GM18511 (cell line): ENCODE results near the gene NAPA.

Source experiments
- ATAC-seq: cut with Tn5 transposase; IDR thresholded peaks from one replicate; pipeline ENCODE4 v1.9.1; 2021; ENCODE audit warnings: mild to moderate bottlenecking, moderate library complexity; ENCODE audit not compliant: unreplicated experiment

Gene NAPA

DNA sequence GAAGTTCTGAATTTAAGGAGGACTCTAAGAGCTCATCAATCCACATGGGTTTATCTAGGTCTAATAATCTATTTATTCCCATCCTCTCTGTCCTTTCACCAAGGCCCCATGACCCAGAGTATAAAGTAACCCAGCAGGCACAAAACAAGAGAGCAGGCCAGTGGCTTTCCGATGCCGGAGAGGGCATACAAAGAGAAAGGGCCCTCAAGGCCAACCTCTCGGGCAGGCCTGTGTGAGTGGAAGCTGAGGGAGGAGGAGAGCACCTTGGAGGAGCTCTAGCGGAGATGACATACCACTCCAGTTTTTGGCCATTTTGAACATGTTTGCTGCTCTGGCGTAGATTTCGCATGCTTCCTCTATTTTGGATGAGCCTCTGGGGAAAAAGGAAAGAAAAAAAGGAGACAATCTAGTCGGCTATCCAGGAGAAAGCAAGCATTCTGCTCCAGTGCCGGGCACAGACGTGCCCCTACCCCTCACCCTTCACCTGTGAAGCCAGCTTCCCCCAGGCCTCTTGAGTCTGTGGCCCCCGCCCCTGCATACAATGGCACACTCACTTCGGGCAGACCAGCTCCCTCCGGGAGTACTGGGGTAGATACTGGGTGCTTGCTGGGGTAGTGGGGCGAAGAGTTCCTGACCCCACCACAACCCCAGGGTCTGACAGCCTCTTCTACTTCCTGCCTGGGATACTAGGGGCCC, 11.6 kb downstream of the NAPA start:
- no peak for ATAC-seq

DNA sequence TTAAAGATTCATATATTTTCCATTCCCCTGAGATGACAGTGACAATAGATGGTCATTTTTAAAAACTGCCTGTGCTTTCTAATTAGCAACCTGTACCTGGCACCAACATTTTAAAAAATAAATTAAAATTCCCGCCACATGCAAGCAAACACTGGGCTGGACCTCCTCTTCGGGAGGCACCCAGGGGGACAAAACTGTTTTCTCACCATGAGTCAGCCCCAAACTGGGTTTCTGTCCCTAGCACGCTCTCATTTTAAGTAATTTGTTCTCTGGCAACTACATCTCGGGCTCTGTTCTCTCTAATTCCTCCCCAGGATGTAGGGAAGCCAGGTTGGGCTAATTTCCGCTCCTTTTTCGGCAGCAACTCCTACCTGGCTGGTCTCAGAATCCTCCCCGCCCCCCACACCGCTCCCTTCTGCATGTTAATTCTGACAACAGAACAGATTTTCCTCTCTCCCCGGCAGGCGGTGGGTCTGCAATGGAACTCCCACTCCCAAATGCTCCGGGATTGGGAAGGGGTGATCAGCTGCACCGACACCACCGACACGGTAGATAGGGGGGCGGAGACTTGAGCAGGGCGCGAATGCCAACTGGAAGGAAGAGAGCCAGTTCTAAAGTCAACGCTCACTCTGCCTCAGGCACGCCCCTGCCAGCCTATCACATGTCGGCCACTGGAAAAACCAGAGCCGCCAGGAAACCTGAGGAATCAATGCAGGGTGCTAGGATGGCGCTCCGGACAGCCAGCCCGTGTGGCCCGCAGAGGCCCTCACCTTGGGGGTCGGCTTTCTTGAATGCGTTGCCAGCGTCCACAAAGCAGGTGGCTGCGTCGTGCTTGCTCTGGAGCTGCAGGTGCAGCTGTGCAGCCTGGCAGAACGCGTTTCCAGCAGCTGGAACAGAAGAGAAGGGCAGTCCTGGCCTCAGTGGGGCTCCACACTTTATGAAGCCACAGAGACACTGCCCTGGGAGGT, 14.7 kb downstream of the NAPA start:
- no peak for ATAC-seq

- ATAC-seq = no peak
Observed at GRCh38 chr19:47499371-47499770, 15.5 kb downstream of the NAPA start.

DNA sequence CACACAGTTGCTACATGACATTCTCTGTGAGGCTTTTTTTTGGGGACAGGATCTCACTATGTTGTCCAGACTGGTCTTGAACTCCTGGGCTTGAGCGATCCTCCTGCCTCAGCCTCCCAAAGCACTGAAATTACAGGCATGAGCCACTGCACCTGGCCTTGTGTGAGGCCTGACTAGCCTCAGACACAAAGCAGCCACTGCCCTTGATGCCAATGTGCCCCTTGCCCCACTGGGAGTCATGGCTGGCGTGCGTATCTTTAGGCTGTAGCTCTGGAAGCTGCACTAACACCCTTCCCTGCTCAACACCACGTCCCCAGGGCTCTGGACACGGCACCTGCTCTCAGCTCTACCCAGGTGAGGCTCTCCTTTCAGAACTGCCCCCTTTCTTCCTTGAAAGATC, 16.3 kb downstream of the NAPA start:
- ATAC-seq = no peak

DNA sequence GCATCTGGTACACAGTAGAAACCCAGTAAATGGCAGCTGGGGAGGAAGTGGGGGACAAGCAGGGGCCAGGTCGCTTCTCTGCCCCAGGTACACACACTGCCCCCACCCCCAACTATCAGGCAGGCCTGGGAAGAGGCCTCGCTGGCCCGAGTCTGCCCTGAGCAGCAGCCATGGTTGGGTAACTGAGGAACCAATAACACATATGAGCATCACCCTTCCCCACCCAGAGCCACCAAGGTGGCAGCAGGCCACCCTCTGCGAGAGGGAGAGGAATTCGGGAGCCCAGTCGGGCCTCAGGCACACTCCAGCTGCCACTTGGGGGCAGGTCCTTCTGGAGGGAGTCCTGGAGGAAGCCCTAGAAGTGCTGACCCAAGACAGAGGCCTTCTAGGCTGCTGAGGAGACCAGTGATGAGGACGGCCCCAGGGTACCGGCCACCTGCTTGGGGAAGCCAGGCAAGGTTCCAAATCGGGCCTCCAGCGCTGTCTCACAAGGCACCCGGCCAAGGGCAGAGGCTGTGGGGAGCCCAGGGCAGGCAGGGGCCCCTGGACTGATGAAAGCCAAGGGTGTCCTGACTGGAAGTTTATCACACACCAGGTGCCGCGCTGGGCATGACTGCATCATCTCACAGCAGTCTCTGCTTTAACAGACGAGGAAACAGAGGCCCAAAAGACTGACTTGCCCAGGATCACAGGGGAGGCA, 16.9 kb downstream of the NAPA start:
- ATAC-seq = no peak

- ATAC-seq = no peak
Observed at GRCh38 chr19:47497050-47497766, 17.7 kb downstream of the NAPA start.

- ATAC-seq = no peak
Observed at GRCh38 chr19:47495478-47496372, 19.1 kb downstream of the NAPA start.

- no peak for ATAC-seq
Observed at GRCh38 chr19:47494729-47495128, 20.1 kb downstream of the NAPA start.

GRCh38 chr19:47494211-47494547, 20.7 kb downstream of the NAPA start:
- ATAC-seq = no peak

DNA sequence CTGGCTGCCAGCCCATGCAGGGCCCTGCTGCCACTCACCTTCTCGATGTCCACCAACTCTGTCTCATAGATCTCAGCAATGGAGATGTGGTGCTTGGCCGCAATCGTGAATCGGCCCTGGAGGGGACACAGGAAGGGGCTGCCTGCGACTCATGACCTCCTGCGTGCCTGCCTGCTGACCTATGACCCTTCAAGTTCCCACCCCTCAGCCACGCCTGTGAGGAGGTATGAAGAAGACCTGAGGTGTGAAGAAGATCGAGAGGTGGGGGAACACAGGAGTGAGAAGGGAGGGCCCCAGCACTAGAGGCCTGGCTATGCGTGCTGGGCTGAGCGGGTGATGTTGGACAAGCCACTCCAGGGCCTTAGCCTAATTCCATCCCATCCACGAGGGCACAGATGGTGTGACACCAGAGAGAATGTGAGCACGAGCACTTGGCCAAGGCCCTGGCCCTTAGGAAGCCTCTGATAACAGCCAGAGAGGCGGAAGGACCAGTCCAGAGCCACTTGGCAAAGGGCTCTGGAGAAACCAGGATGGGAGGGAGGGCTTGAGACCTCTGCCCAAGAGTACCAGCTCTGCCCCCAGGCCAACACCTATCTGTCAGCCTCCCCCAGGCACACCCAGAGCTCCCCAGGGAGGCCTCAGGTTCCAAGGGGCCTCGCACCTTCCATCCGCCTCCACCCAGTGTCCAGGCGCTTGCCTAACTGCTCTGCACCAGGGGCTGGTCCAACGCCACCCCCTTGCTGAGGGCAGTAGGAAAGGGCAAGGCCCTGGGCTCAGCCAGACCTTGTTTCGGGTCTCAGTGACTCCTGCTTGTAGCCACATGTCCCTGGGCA, 21.3 kb downstream of the NAPA start:
- no peak for ATAC-seq

- no peak for ATAC-seq
Observed at GRCh38 chr19:47492571-47493377, 22.1 kb downstream of the NAPA start.

DNA sequence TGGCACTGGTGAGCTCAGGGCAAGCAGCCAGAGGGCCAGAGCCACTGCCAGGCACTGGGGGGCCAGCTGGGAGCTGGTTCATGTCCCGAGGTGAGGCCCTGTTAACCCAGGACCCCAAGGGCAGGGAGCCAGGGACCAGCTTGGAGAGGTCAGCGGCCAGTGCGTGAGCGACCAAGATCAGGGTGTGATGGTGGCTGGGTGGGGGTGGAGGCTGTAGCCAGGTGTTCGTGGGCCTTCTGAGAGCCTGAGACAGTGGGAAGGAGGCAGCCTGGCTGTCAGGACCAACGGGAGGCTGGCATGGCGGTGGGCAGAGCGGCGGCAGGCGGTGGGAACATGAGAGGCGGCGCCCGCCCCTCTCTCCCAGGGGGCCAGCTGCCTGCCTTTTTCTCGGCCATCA, 22.7 kb downstream of the NAPA start:
- no peak for ATAC-seq

DNA sequence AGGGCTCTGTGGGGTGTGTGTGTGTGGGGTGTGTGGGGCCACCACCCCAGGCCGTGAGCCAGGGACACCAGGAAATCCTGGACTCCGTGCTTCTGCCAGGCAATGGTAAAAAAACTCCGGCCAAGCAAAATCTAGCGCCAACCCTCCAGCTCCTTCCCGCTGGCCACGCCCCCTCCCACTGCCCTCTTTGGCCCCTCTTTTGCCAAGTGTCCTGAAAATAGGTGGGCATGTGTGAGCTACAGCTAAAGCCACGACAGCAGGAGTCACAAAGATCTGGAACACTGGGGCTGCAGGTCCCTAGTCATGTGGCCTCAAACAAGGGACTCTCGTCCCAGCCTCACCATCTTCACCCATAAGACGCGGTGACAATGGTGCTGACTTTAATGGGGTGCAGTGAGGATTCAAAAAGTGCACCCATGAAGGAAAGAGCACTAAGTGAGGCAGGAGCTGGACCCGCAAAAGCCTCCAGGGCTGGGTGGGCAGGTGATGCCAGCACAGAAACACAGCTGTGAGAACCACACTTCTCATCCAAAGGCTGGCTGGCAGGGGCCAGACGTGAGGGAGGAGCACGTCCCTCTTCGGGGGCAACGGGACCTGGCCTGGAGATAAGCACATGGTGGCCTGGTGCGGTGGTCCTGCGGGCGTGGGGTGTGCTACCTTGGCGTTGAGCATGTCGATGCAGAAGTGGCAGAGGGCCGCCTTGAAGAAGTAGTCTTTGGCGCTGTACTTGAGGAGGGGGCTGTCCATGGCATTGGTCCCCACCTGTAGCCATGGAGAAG, 23.3 kb downstream of the NAPA start:
- ATAC-seq = no peak

GRCh38 chr19:47490847-47491246, 24.0 kb downstream of the NAPA start:
- ATAC-seq = no peak

DNA sequence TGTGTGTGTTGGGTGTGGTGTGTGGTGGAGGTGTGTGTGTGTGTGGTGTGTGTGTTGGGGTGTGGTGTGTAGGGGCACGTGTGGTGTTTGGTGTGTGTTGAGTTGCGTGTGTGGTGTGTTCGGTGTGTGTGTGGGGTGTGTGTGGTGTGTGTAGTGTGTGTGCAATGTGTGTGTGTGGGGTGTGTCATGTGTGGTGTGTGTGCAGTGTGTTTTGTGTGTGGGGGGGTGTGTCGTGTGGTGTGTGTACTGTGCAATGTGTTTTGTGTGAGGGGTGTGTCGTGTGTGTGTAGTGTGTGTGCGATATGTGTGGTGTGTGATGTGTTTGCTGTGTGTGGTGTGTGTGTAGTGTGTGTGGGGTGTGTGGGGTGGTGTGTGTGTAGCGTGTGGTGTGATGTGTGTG, 24.8 kb downstream of the NAPA start:
- ATAC-seq = no peak

DNA sequence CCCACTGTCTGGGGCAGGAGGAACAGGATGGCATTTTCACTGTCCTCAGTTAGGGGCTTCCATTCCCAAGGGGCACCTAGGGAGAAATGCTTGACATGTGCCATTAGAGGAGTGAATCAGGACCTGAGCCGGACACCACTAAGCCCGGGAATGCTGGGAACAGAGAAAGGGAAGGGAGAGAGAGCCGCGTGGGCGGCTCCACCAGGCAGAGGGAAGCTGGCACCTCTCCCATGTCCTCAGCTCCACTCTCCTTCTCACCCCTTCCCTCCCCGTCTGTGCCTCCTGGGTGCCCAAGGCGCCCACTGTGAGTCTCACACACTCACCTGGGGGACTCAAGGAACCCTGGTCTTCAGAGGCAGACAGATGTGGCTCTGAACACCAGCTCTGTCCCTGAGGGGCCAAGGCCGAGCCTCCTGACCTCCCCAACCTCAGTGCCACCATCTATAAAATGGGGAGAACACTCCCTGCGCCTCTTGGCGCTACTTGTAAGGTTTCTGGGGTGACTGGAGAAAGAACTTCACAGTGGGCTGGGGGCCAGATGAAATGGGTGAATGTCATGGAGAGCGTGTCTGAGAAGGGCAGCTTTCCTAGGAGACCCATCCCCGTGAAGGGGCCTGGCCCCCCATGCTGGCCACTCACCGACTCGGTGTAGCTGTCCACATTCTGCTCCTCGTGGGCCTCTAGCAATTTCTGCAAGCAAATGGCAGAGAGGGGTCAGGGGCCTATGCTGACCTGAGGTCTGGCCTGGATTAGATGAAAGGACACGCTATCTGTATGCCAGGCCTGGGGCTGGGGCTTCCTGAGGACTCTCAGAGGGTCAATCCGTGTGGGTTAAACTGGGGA, 25.6 kb downstream of the NAPA start:
- no peak for ATAC-seq
